ENCODE data around the gene CYSLTR2. TPM values are rescaled to one million over a fixed set of nuclear protein-coding genes. Genes with fewer than 3 reads are reported as not detected.

CYSLTR2 gene
- polyA plus RNA-seq, 1 donor (not counting 4 experiments of a cell fraction or from before 2014, with no cell fraction given), result not detected

DNA sequence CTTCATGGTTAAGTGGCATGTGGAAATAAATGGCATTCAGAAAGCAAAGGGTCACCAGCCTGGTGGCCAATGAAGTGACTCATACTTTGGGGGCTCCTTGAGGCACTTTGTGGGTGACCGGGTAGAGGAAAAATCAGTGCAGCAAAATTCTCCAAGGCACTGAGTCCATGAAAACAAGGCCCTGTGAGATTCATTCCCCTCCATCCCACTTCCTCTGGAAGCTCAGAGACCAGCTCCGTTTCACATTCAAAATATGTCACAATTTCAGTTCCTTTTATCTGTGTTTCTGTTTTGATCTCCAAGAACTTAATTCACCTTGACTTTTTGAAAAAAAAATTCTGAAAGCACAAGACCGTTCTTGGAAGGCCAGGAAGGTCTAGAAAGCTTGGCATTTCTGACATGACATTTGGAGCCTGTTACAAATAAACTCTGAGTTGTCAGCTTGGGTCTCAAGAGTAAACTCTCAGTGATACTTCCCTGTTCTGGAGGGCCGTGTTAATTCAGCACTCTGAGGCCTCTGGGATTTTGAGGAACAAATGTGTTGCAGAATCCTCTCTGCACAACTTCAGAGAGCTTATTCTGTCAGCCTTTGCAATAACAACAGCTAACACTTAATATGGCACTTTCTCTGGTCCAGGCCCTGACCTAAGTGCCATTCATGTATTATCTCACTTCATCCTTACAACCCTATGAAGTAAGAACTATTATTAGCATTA lies 6.8 kb downstream of the CYSLTR2 start:
- Histone ChIP-seq H3K27ac (ENCODE audit: control insufficient read depth, insufficient read depth, low read length) (no peak overlapping the region), H3K79me2 (ENCODE audit: control insufficient read depth, insufficient read depth, low read length) (no peaks in the 10 kb centered on the region), H3K9me3 (ENCODE audit: control insufficient read depth, low read depth, low read length) (no peaks in the 10 kb centered on the region), H3K9ac (ENCODE audit: control insufficient read depth, extremely low read depth, insufficient read depth, low read length) (no peak overlapping the region), H4K20me1 (ENCODE audit: control insufficient read depth, extremely low read depth, insufficient read depth, low read length) (no peaks in the 10 kb centered on the region), H3K36me3 (ENCODE audit: control insufficient read depth in 2 of 2, extremely low read depth in 1 of 2, insufficient read depth in 2 of 2, low read length in 2 of 2) (no peaks in the 10 kb centered on the region), H3K27me3 (ENCODE audit: control insufficient read depth, extremely low read depth, insufficient read depth, low read length) (peaks cover 4% of the 10 kb centered on the region), H3K4me1 (ENCODE audit: control insufficient read depth, extremely low read depth, insufficient read depth, low read length) (no peaks in the 10 kb centered on the region), H2AFZ (ENCODE audit: control insufficient read depth, low read length) (no peak overlapping the region), H3K9me1 (ENCODE audit: control insufficient read depth, extremely low read depth, insufficient read depth, low read length) (no peaks in the 10 kb centered on the region), H3K4me3 (ENCODE audit: control insufficient read depth in 2 of 3, extremely low read depth in 1 of 3, insufficient read depth in 2 of 3, low read depth in 1 of 3, low read length in 3 of 3) (no peak overlapping the region), H3K4me2 (ENCODE audit: control insufficient read depth, extremely low read depth, insufficient read depth, low read depth, low read length) (no peak overlapping the region)
- TF ChIP-seq EZH2 (IDR thresholded peaks at IDR 0.05; ENCODE audit: low read length), result no peak
- TF ChIP-seq, protein P1, sequence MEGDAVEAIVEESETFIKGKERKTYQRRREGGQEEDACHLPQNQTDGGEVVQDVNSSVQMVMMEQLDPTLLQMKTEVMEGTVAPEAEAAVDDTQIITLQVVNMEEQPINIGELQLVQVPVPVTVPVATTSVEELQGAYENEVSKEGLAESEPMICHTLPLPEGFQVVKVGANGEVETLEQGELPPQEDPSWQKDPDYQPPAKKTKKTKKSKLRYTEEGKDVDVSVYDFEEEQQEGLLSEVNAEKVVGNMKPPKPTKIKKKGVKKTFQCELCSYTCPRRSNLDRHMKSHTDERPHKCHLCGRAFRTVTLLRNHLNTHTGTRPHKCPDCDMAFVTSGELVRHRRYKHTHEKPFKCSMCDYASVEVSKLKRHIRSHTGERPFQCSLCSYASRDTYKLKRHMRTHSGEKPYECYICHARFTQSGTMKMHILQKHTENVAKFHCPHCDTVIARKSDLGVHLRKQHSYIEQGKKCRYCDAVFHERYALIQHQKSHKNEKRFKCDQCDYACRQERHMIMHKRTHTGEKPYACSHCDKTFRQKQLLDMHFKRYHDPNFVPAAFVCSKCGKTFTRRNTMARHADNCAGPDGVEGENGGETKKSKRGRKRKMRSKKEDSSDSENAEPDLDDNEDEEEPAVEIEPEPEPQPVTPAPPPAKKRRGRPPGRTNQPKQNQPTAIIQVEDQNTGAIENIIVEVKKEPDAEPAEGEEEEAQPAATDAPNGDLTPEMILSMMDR (optimal IDR thresholded peaks at IDR 0.05 in 1 of 3, IDR thresholded peaks at IDR 0.05 in 1 of 3, conservative IDR thresholded peaks at IDR 0.05 in 1 of 3; ENCODE audit: extremely low read depth in 1 of 3, insufficient read depth in 2 of 3, low read length in 3 of 3), result no peak
- dilution Hi-C loops (cut with MboI; ENCODE audit: extremely low pct_ligation_motif_present, low sequenced_read_pairs), result no loop called here
- no peak for DNase-seq (ENCODE audit: low read depth, low spot score)
- FAIRE-seq, result no peak

DNA sequence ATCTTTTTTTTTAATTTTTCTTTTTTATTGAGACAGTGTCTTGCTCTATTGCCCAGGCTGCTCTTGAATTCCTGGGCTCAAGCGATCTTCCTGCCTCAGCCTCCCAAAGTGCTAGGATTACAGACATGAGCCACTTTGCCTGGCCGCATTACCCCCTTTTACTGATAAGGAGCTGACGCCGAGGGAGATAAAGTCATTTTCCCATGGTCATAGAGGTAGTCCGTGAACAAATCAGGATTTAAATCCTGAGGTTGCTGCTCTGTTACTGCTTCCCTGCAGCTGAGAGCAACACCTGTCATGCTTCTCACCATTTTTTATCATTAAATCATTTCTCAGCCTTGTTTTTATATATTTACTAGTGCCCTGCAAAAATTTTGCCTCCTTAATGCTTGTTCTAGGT lies 7.4 kb downstream of the CYSLTR2 start:
- H3K27ac ChIP-seq (ENCODE audit: control insufficient read depth, insufficient read depth, low read length), result no peak overlapping the region
- no peak for FAIRE-seq
- DNase-seq (ENCODE audit: low read depth, low spot score), result no peak
- no peak overlapping the region for H2AFZ ChIP-seq (ENCODE audit: control insufficient read depth, low read length)
- no peaks in the 10 kb centered on the region for H3K9me1 ChIP-seq (ENCODE audit: control insufficient read depth, extremely low read depth, insufficient read depth, low read length)
- dilution Hi-C loops (cut with MboI; ENCODE audit: extremely low pct_ligation_motif_present, low sequenced_read_pairs), result no loop called here
- no peaks in the 10 kb centered on the region for H3K9me3 ChIP-seq (ENCODE audit: control insufficient read depth, low read depth, low read length)
- H4K20me1 ChIP-seq (ENCODE audit: control insufficient read depth, extremely low read depth, insufficient read depth, low read length), result no peaks in the 10 kb centered on the region
- no peaks in the 10 kb centered on the region for H3K79me2 ChIP-seq (ENCODE audit: control insufficient read depth, insufficient read depth, low read length)
- no peak overlapping the region for H3K9ac ChIP-seq (ENCODE audit: control insufficient read depth, extremely low read depth, insufficient read depth, low read length)
- H3K4me3 ChIP-seq (ENCODE audit: control insufficient read depth in 2 of 3, extremely low read depth in 1 of 3, insufficient read depth in 2 of 3, low read depth in 1 of 3, low read length in 3 of 3), result no peak overlapping the region
- no peak for TF ChIP-seq EZH2 (IDR thresholded peaks at IDR 0.05; ENCODE audit: low read length)
- TF ChIP-seq, protein P1 (optimal IDR thresholded peaks at IDR 0.05 in 1 of 3, IDR thresholded peaks at IDR 0.05 in 1 of 3, conservative IDR thresholded peaks at IDR 0.05 in 1 of 3; ENCODE audit: extremely low read depth in 1 of 3, insufficient read depth in 2 of 3, low read length in 3 of 3), result no peak
- H3K36me3 ChIP-seq (ENCODE audit: control insufficient read depth in 2 of 2, extremely low read depth in 1 of 2, insufficient read depth in 2 of 2, low read length in 2 of 2), result no peaks in the 10 kb centered on the region
- H3K4me2 ChIP-seq (ENCODE audit: control insufficient read depth, extremely low read depth, insufficient read depth, low read depth, low read length), result no peak overlapping the region
- no peaks in the 10 kb centered on the region for H3K4me1 ChIP-seq (ENCODE audit: control insufficient read depth, extremely low read depth, insufficient read depth, low read length)
- peaks cover 4% of the 10 kb centered on the region for H3K27me3 ChIP-seq (ENCODE audit: control insufficient read depth, extremely low read depth, insufficient read depth, low read length)
